GM23338 (cell line): Measurements from ENCODE around the gene IPPK. TPM values are rescaled to one million over a fixed set of nuclear protein-coding genes. Genes with fewer than 3 reads are reported as not detected.

Experiments used
- ATAC-seq: fragments of 200-7000 bp; cut with Tn5 transposase; 3 replicates; pipeline ENCODE4 v1.9.1; 2020
- DNase-seq: peaks from one replicate; pipeline ENCODE4 v3.0.0-alpha.2; 2015; ENCODE audit warnings: low spot score
- H2AFZ ChIP-seq: fragments of 200-600 bp; sonication (generic); 2 replicates; pipeline ENCODE4 v1.8.0; 2016; ENCODE audit warnings: antibody characterized with exemption, mild to moderate bottlenecking, moderate library complexity
- H3F3A ChIP-seq: fragments of 200-600 bp; sonication (generic); replicated peaks from 2 replicates; pipeline ENCODE4 v1.8.0; 2017; ENCODE audit warnings: antibody characterized with exemption, mixed run types, low read depth
- H3K27ac ChIP-seq: fragments of 200-600 bp; sonication (generic); 2 replicates; pipeline ENCODE4 v1.6.1; 2016; ENCODE audit warnings: low read depth
- H3K27me3 ChIP-seq: fragments of 200-600 bp; sonication (generic); 2 replicates; pipeline ENCODE4 v1.8.0; 2016; ENCODE audit warnings: mild to moderate bottlenecking, mixed run types, moderate library complexity; ENCODE audit not compliant: insufficient read depth
- H3K36me3 ChIP-seq: fragments of 200-600 bp; sonication (generic); 2 replicates; pipeline ENCODE4 v1.8.0; 2016; ENCODE audit warnings: mild to moderate bottlenecking; ENCODE audit not compliant: insufficient read depth
- H3K4me1 ChIP-seq: fragments of 200-600 bp; sonication (generic); 2 replicates; pipeline ENCODE4 v1.8.0; 2016; ENCODE audit warnings: mild to moderate bottlenecking, moderate library complexity; ENCODE audit not compliant: insufficient read depth
- H3K4me2 ChIP-seq: fragments of 200-600 bp; sonication (generic); 2 replicates; pipeline ENCODE4 v1.7.1; 2017; ENCODE audit warnings: mixed run types
- H3K4me3 ChIP-seq: fragments of 200-600 bp; sonication (generic); 2 replicates; pipeline ENCODE4 v1.6.1; 2016; ENCODE audit warnings: mixed run types
- H3K79me2 ChIP-seq: fragments of 200-600 bp; sonication (generic); replicated peaks from 2 replicates; pipeline ENCODE4 v1.8.0; 2017; ENCODE audit warnings: mild to moderate bottlenecking; ENCODE audit not compliant: insufficient read depth
- H3K9me2 ChIP-seq: fragments of 200-600 bp; sonication (generic); 2 replicates; pipeline ENCODE4 v1.8.0; 2017; ENCODE audit not compliant: insufficient read depth
- H4K20me1 ChIP-seq: fragments of 200-600 bp; sonication (generic); replicated peaks from 2 replicates; pipeline ENCODE4 v1.8.0; 2017; ENCODE audit warnings: mild to moderate bottlenecking; ENCODE audit not compliant: insufficient read depth
- H3K27ac Mint-ChIP-seq: 2 replicates; pipeline ENCODE4 v1.8.0; 2020; ENCODE audit warnings: inconsistent platforms, mild to moderate bottlenecking, moderate library complexity, mixed read lengths
- H3K27me3 Mint-ChIP-seq: 3 replicates; pipeline ENCODE4 v1.8.0; 2022; ENCODE audit warnings: low read depth, mild to moderate bottlenecking, moderate library complexity, mixed read lengths, inconsistent platforms; ENCODE audit not compliant: insufficient read depth, poor library complexity
- H3K36me3 Mint-ChIP-seq: 3 replicates; pipeline ENCODE4 v1.8.0; 2021; ENCODE audit warnings: low read depth, mild to moderate bottlenecking, inconsistent platforms, moderate library complexity, mixed read lengths
- H3K4me1 Mint-ChIP-seq: 3 replicates; pipeline ENCODE4 v1.8.0; 2020; ENCODE audit warnings: mild to moderate bottlenecking, inconsistent platforms, mixed read lengths
- H3K4me3 Mint-ChIP-seq: 3 replicates; pipeline ENCODE4 v1.8.0; 2021; ENCODE audit warnings: moderate library complexity, mild to moderate bottlenecking, inconsistent platforms, mixed read lengths
- H3K9me3 Mint-ChIP-seq: 3 replicates; pipeline ENCODE4 v1.8.0; 2020; ENCODE audit warnings: moderate library complexity, mild to moderate bottlenecking, inconsistent platforms, mixed read lengths
- CREB1 ChIP-seq: fragments of 250-450 bp; sonication (Bioruptor Pico); IDR thresholded peaks from 2 replicates; pipeline ENCODE4 v1.5.0; 2020; ENCODE audit warnings: low read depth, mild to moderate bottlenecking, moderate library complexity
- ETS1 ChIP-seq: IDR thresholded peaks from 2 replicates; pipeline ENCODE4 v1.6.1; 2016; ENCODE audit warnings: antibody characterized with exemption
- EZH2 ChIP-seq: fragments of 200-600 bp; sonication (generic); IDR thresholded peaks from one replicate; pipeline ENCODE4 v1.8.0; 2017; ENCODE audit warnings: antibody characterized with exemption, mild to moderate bottlenecking, low read depth; ENCODE audit not compliant: unreplicated experiment
- EZH2phosphoT487 ChIP-seq: fragments of 200-600 bp; sonication (generic); IDR thresholded peaks from one replicate; pipeline ENCODE4 v1.8.1; 2018; ENCODE audit warnings: antibody characterized with exemption; ENCODE audit not compliant: unreplicated experiment
- JUNB ChIP-seq: IDR thresholded peaks from one replicate; pipeline ENCODE4 v1.6.1; 2016; ENCODE audit warnings: antibody characterized with exemption; ENCODE audit not compliant: unreplicated experiment
- NANOG ChIP-seq: IDR thresholded peaks from 2 replicates; pipeline ENCODE4 v1.6.1; 2016; ENCODE audit warnings: antibody characterized with exemption, borderline replicate concordance
- POLR2AphosphoS5 ChIP-seq: IDR thresholded peaks from 2 replicates; pipeline ENCODE4 v1.6.1; 2016; ENCODE audit warnings: antibody characterized with exemption, low read depth
- STAT1 ChIP-seq: IDR thresholded peaks from one replicate; pipeline ENCODE4 v1.6.1; 2016; ENCODE audit warnings: antibody characterized with exemption; ENCODE audit not compliant: unreplicated experiment
- ZNF114 ChIP-seq: fragments of 250-450 bp; sonication (Bioruptor Pico); IDR thresholded peaks from 2 replicates; pipeline ENCODE4 v1.5.0; 2020; ENCODE audit warnings: mild to moderate bottlenecking, moderate library complexity
- ZNF331 ChIP-seq: fragments of 250-450 bp; sonication (Bioruptor Pico); IDR thresholded peaks from 2 replicates; pipeline ENCODE4 v1.5.0; 2020; ENCODE audit warnings: low read depth, mild to moderate bottlenecking, moderate library complexity
- ZNF462 ChIP-seq: fragments of 250-450 bp; sonication (Bioruptor Pico); IDR thresholded peaks from 2 replicates; pipeline ENCODE4 v1.5.0; 2020; ENCODE audit warnings: mild to moderate bottlenecking, moderate library complexity
- polyA plus RNA-seq: library from polyadenylated mRNA; unstranded; fragments of >200 nt; fragmentation: Nextera tagmentation; extraction: Ambion mirVana; gene quantifications from 2 replicates; pipeline ENCODE4 v1.2.1, GENCODE V29; 2016
- total RNA-seq: library from RNA; depleted of rRNA; stranded (reverse); fragments of >200 nt; shearing (Covaris generic); gene quantifications from 2 replicates; pipeline ENCODE4 v1.2.3, GENCODE V29; 2014
- TF ChIP-seq, protein P1 (sequence below): IDR thresholded peaks from one replicate; pipeline ENCODE4 v1.6.1; 2018; ENCODE audit warnings: antibody characterized with exemption; ENCODE audit not compliant: unreplicated experiment
- TF ChIP-seq, protein P2 (sequence below), 2 experiments: fragments of 200-600 bp in 1 of 2; sonication (generic) in 1 of 2; conservative IDR thresholded peaks; 2 replicates each; pipeline versions ENCODE4 v1.5.1 to v1.6.1; 2016 to 2017; ENCODE audit warnings: antibody characterized with exemption in 2 of 2, low read depth in 2 of 2, mild to moderate bottlenecking in 2 of 2, moderate library complexity in 1 of 2

Gene IPPK
- total and polyA plus RNA-seq, 2 experiments from 2014 or later: 6.5 to 17.5 TPM

DNA sequence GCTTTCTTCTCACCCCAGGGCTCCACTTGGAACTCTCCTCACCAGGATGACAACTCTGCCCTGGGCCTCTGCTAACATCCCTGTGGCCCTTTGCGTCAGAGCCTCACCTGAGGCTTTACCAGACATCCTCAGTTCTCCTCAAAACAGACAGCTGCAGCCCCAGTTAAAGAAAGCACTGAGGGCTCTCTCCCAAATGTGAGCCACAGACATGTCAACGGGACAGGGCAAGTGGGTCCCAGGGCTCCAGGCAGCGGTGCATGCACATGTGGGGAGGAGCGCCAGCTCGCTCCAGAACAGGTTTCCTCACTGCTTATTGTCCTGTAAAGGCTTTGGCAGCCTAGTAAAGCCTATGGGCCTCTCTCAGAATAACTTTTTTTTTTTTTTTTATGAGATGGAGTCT is 37.3 kb downstream of the IPPK start:
- Histone ChIP-seq H3K9me2 (no peaks in the 10 kb centered on the region), H3K4me2 (no peak overlapping the region), H4K20me1 (no peaks in the 10 kb centered on the region; the same call in 1 of the 2 replicates), H3K27ac (no peak overlapping the region), H3K79me2 (no peaks in the 10 kb centered on the region), H3K27me3 (no peaks in the 10 kb centered on the region), H2AFZ (no peak overlapping the region), H3K4me3 (no peak overlapping the region), H3K36me3 (peaks cover 8% of the 10 kb centered on the region; the same call in 1 of the 2 replicates), H3F3A (0 out of 2 replicates have a peak, but pooled peaks cover 4% of the 10 kb centered on the region), H3K4me1 (no peaks in the 10 kb centered on the region)
- Mint-ChIP-seq H3K27me3 (peaks cover 5% of the 10 kb centered on the region), H3K4me3 (no peak overlapping the region), H3K9me3 (no peaks in the 10 kb centered on the region), H3K36me3 (peaks cover 40% of the 10 kb centered on the region), H3K27ac (no peak overlapping the region), H3K4me1 (no peaks in the 10 kb centered on the region; the same call in 2 of the 3 replicates)
- ATAC-seq (no peak), DNase-seq (no peak)
- TF ChIP-seq NANOG: no peak
- no peak for TF ChIP-seq ZNF331 (CRISPR knock-in tag)
- TF ChIP-seq ETS1: no peak
- TF ChIP-seq JUNB: no peak
- TF ChIP-seq STAT1: no peak
- TF ChIP-seq CREB1: no peak
- TF ChIP-seq ZNF114 (CRISPR knock-in tag): no peak
- TF ChIP-seq, protein P1, sequence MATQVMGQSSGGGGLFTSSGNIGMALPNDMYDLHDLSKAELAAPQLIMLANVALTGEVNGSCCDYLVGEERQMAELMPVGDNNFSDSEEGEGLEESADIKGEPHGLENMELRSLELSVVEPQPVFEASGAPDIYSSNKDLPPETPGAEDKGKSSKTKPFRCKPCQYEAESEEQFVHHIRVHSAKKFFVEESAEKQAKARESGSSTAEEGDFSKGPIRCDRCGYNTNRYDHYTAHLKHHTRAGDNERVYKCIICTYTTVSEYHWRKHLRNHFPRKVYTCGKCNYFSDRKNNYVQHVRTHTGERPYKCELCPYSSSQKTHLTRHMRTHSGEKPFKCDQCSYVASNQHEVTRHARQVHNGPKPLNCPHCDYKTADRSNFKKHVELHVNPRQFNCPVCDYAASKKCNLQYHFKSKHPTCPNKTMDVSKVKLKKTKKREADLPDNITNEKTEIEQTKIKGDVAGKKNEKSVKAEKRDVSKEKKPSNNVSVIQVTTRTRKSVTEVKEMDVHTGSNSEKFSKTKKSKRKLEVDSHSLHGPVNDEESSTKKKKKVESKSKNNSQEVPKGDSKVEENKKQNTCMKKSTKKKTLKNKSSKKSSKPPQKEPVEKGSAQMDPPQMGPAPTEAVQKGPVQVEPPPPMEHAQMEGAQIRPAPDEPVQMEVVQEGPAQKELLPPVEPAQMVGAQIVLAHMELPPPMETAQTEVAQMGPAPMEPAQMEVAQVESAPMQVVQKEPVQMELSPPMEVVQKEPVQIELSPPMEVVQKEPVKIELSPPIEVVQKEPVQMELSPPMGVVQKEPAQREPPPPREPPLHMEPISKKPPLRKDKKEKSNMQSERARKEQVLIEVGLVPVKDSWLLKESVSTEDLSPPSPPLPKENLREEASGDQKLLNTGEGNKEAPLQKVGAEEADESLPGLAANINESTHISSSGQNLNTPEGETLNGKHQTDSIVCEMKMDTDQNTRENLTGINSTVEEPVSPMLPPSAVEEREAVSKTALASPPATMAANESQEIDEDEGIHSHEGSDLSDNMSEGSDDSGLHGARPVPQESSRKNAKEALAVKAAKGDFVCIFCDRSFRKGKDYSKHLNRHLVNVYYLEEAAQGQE: no peak
- TF ChIP-seq POLR2AphosphoS5: no peak
- TF ChIP-seq, protein P2, sequence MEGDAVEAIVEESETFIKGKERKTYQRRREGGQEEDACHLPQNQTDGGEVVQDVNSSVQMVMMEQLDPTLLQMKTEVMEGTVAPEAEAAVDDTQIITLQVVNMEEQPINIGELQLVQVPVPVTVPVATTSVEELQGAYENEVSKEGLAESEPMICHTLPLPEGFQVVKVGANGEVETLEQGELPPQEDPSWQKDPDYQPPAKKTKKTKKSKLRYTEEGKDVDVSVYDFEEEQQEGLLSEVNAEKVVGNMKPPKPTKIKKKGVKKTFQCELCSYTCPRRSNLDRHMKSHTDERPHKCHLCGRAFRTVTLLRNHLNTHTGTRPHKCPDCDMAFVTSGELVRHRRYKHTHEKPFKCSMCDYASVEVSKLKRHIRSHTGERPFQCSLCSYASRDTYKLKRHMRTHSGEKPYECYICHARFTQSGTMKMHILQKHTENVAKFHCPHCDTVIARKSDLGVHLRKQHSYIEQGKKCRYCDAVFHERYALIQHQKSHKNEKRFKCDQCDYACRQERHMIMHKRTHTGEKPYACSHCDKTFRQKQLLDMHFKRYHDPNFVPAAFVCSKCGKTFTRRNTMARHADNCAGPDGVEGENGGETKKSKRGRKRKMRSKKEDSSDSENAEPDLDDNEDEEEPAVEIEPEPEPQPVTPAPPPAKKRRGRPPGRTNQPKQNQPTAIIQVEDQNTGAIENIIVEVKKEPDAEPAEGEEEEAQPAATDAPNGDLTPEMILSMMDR (conservative IDR thresholded peaks at IDR 0.05; ENCODE audit: low read depth in 2 of 2): no peak
- TF ChIP-seq ZNF462 (CRISPR knock-in tag): no peak
- TF ChIP-seq EZH2phosphoT487: no peak
- TF ChIP-seq EZH2: no peak
